Endometrial microvascular endothelial cells (primary cell): Measurements from ENCODE around the gene KANK2. TPM values are rescaled to one million over a fixed set of nuclear protein-coding genes. Genes with fewer than 3 reads are reported as not detected.
"Not testable (repeated sequence)": the region's sequence is repeated elsewhere in the genome, so short reads cannot be mapped to it uniquely, and the experiment has no call there.

ENCODE experiments used
- in situ Hi-C: cut with HindIII; loops from 2 replicates; pipeline ENCODE4 v1.10.0; 2017; ENCODE audit warnings: low sequenced_read_pairs, low pct_unique_long_range_greater_than_20kb; ENCODE audit errors: inconsistent ontology term
- total RNA-seq: library from RNA; depleted of rRNA; stranded (reverse); fragments of >200 nt; gene quantifications from one replicate; pipeline ENCODE4 v1.2.3, GENCODE V29; 2015; ENCODE audit errors: inconsistent ontology term

The KANK2 gene
- total RNA-seq, 1 donor from 2014 or later: 85.2 TPM

- in situ Hi-C loops: no loop called here
Measured at GRCh38 chr19:11179716-11180297, 17.5 kb downstream of the KANK2 start.

- in situ Hi-C loops: not testable (repeated sequence)
Measured at GRCh38 chr19:11179145-11179465, 18.2 kb downstream of the KANK2 start.

DNA sequence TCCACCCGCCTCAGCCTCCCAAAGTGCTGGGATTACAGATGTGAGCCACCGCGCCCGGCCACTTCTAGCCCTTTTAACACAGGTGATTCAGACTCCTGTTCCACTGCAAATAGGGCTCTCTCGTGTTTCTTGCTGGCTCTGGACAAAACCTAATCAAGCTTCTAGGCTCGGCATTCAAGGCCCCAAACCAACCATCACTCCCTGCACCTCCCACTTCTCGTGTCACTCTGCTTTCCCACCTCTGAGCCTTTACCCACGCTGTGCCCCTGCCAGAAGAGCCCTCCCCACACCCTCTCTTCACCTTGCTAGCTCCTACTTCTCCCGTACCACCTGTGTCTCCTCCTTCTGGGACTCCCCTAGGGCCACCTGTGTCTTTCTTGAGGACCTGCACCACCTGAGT lies 19.8 kb downstream of the KANK2 start:
- in situ Hi-C loops: no loop called here

DNA sequence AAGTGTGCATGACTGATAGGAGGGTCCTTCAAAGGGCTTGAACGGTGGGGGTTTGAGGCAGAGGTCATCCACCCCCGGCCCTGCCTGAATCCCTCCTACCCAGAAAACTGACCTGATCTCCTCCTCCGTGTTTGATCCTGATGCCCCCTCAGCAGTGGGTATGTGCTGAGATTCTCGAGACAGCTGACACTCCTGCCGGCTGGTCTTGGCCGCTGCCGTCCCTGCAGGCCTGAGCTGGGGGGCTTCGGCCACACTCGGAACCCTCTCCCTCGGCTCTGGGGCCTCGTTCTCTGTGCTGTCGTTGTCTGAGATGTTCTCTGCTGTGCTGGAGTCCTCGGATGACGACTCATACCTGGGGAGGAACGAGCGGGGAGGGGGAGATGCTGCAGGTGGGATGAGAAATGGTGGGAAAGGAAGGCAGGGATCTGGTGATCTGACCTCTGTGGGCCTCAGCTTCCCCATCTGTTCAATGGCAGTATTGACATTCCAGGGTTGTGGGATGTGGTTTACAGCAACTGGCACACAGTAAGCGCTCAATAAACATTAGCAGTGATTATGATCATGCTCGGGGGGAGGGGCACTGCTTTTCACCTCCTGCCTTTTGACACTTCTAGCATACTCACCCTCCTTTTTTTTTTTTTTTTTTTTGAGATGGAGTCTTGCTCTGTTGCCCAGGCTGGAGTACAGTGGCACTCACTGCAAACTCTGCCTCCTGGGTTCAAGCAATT lies 20.7 kb downstream of the KANK2 start:
- in situ Hi-C loops: no loop called here

- in situ Hi-C loops: no loop called here
Measured at GRCh38 chr19:11175920-11176319, 21.4 kb downstream of the KANK2 start.

GRCh38 chr19:11174336-11174735 lies 23.0 kb downstream of the KANK2 start:
- in situ Hi-C loops: no loop called here

DNA sequence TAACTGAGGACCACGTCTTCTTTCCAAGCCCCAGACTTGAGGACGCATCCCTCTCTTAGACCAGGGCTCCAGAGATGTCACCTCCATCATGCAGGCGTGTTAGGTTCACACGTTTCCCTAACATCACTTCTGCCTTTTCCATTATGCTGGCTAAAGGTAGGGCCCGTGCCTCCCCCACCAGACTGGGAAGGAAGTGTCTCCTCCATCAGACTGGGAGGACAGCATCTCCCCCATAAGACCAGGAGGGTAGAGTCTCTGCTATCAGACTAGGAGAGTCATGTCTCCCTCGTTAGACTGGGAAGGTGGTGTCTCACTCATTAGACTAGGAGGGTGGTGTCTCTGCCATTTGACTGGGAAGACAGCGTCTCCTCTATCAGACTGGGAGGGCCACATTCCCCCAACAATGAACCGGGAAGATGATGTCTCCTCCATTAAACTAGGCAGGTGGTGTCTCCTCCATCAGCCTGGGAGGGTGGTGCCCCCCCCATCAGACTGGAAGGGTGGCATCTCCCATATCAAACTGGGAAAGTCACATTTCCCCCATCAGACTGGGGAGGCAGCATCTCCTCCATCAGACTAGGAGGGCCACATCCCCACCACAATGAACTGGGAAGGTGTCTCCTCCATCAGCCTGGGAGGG lies 23.7 kb downstream of the KANK2 start:
- in situ Hi-C loops: no loop called here

- in situ Hi-C loops: no loop called here
Measured at GRCh38 chr19:11172576-11172975, 24.8 kb downstream of the KANK2 start.

DNA sequence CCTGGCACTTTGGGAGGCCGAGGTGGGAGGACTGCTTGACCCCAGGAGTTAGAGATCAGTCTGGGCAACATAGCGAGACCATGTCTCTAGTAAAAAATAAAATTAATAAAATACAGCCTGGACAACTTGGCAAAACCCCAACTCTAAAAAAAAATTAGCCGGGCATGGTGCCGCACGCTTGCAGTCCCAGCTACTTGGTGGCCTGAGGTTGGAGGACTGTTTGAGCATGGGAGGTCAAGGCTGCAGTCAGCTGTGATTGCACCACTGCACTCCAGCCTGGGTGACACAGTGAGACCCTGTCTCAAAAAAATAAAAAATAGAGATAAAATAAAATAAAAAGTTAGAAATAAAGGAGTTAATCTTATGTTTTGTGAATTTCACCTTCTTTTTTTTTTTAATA lies 26.2 kb downstream of the KANK2 start:
- in situ Hi-C loops: no loop called here

- in situ Hi-C loops: no loop called here
Measured at GRCh38 chr19:11169896-11170678, 27.3 kb downstream of the KANK2 start.

GRCh38 chr19:11168568-11168967 lies 28.8 kb downstream of the KANK2 start:
- in situ Hi-C loops: no loop called here

DNA sequence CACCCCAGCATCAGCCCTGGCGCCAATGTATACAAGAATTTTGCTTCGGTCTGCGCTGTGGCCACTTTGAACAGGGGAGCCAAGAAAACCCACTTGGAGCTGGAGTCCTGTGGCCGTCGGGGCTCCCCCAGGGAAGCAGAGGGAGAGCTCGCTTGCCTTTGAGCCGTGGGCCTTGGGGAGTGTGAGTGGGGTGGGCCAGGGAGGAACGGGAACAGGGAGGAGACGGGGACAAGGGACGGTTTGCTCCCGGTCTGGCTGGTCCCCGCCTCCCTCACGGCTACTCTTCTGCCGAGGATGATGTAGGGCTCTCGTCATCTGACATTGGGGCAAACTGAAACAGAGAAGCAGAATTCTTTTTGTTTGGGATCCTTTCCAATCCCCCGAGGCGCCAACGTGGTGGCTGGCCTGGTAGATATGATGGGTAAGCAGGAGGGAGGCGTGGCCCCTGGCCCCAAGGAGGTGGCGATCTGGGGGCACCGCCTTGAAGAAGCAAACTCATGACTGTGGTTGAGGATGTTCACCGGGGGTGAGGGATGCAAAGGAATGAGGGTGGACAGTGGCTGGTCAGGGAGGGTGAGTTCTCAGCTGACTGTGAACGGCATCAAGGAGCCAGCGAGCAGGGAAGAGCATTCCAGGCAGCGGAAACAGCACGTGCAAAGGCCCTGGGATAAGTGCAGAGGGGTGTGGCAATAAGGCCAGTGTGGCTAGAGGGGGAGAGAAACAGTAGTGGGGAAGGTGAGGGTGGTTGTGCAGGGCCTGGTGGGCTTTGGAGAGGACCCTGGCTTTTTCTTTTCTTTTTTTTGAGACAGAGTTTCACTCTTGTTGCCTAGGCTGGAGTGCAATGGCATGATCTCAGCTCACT lies 30.8 kb downstream of the KANK2 start:
- in situ Hi-C loops: no loop called here

DNA sequence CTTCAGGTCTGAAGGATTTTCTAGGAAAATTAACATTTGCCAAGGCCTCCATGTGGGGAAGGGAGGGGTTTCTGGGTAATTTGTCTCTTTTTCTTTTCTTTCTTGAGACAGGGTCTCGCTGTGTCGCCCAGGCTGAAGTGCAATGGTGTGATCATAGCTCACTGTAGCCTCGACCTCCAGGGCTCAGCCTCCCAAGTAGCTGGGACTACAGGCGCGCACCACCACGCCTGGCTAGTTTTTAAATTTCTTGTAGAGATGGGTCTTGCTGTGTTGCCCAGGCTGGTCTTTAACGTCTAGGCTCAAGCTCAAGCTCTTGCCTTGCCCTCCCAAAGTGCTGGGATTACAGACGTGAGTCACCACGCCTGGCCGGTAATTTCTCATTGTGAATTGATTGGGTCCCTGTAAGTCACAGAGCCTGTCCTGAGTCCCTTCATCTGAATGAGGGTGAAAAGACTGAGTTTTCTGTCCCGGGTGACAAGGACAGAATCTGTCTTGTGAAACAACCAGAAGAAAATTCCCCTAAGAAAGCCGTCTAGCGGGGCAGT lies 31.8 kb downstream of the KANK2 start:
- in situ Hi-C loops: no loop called here

DNA sequence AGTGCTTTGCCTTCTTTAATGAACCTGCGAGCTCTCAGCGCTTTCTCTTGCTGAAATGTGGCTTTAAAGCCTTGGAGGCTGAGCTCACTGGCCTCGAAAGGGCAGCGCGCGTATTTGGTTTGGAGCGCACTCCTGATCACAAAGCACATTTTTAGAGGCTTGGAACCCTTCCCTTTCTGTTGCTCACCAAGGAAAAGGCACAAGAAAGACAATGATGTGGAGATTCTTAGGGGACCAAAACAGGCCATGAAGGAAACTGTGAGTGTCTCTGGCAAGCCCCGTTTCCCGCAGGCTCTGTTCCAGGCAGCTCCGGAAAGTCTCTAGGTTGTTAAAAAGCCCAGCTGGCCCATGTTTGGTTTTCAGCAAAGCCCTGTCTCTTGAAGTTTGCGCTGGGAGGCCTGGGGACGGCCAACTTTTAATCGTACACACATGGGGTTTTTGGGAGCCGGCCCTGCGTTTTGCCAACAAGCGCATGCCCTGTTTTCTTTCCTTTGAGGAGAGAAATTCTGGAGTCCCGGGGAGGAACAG lies 32.4 kb downstream of the KANK2 start:
- in situ Hi-C loops: no loop called here

DNA sequence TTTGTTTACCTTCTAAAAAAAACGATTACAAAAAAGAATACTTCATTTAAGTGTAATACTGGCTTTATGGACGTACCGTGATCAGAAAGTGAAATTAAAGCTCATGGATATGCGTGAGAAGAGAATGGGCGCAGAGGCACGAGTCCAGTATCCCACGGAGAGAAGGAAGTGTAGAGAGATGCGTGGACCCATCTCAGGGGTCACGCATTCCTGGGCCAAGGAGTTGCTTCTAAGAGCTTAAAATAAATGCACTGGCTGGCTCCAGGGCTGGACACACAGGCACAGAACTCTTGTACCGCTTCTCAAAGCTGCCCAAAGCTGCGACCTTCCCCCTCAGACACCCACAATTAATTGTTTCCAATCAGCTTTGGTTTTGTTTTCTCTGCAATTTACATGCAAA lies 33.0 kb downstream of the KANK2 start:
- in situ Hi-C loops: no loop called here

DNA sequence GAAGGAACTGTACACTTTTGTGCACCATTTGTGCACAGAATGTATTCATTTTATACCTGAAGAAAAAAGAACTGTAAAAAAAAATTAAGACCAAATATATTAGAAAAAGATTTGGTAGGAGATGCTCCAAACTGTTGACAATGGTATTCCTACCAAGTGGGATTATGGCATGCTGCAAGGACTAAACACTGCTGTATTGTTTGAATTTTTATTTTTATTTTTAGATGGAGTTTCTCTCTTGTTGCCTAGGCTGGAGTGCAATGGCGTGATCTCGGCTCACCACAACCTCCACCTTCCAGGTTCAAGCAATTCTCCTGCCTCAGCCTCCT lies 36.9 kb downstream of the KANK2 start:
- in situ Hi-C loops: not testable (repeated sequence)

- in situ Hi-C loops: no loop called here
Measured at GRCh38 chr19:11159598-11160439, 37.5 kb downstream of the KANK2 start.
